B cell (primary cell): ENCODE data around the gene AQR.

ENCODE experiments used
- EZH2 ChIP-seq: IDR thresholded peaks from 2 replicates; pipeline ENCODE4 v1.6.1; 2012; ENCODE audit warnings: borderline replicate concordance, low read depth, mild to moderate bottlenecking, moderate library complexity, low read length; ENCODE audit not compliant: insufficient read depth, poor library complexity, severe bottlenecking
- TF ChIP-seq, protein P1 (sequence below): fragments of 200-600 bp; IDR thresholded peaks from one replicate; pipeline ENCODE4 v1.8.0; 2022; ENCODE audit warnings: antibody characterized with exemption, mild to moderate bottlenecking

DNA sequence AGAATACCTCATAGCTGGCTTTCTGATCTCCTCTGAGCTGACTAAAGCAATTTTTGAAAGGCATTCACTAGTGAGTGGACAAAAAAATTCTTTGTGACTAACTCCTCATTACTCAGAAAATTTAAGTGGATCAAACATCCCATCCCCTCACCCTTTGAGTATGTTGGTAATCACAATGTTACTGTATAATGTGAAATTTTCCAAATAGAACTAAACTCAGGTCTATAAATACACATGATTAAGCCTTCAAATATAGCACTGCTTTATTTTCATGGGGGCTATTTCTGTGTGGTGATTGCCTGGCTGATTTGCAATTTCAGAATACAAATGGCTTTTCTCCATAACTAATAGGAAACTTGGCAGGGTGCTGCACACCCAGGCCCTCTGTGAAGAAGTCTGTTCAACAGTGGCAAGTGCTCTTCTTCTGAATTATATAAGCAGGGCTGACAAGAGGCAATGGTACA lies 128.2 kb downstream of the AQR start:
- TF ChIP-seq, protein P1, sequence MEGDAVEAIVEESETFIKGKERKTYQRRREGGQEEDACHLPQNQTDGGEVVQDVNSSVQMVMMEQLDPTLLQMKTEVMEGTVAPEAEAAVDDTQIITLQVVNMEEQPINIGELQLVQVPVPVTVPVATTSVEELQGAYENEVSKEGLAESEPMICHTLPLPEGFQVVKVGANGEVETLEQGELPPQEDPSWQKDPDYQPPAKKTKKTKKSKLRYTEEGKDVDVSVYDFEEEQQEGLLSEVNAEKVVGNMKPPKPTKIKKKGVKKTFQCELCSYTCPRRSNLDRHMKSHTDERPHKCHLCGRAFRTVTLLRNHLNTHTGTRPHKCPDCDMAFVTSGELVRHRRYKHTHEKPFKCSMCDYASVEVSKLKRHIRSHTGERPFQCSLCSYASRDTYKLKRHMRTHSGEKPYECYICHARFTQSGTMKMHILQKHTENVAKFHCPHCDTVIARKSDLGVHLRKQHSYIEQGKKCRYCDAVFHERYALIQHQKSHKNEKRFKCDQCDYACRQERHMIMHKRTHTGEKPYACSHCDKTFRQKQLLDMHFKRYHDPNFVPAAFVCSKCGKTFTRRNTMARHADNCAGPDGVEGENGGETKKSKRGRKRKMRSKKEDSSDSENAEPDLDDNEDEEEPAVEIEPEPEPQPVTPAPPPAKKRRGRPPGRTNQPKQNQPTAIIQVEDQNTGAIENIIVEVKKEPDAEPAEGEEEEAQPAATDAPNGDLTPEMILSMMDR: no peak
- no peak for TF ChIP-seq EZH2
